ENCODE measurements around the gene PTGS2. TPM values are rescaled to one million over a fixed set of nuclear protein-coding genes. Genes with fewer than 3 reads are reported as not detected.

PTGS2 gene
- total RNA-seq, 1 experiment from 2014 or later = 0.91 TPM

DNA sequence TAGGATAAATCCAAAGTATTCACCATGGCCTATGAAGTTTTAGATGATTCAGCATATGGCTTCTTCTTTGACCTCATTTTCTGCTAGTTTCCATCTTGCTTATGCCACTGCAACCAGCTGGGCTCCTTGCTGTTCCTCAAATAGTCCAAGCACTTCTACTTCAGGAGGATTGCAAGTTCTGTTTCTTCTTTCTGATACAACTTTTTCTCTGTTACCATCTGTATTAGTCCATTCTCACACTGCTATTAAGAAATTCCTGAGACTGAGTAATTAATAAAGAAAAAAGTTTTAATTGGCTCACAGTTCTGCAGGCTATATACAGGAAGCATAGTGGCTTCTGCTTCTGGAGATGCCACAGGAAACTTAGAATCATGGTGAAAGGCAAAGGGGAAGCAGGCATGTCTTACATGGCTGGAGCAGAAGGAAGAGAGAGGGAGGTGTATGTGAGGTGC lies 20.3 kb downstream of the PTGS2 start:
- Histone ChIP-seq H4K20me1 (ENCODE audit: insufficient read depth) (no peaks in the 10 kb centered on the region), H3K4me1 (ENCODE audit: control insufficient read depth in 1 of 2, insufficient read depth in 2 of 2, low read length in 2 of 2) (no peaks in the 10 kb centered on the region), H2AFZ (ENCODE audit: low read depth, low read length, poor library complexity, severe bottlenecking) (no peak overlapping the region), H3K36me3 (ENCODE audit: control insufficient read depth in 1 of 2, insufficient read depth in 2 of 2, low read length in 2 of 2) (no peaks in the 10 kb centered on the region), H3K27me3 (ENCODE audit: insufficient read depth, low read length) (no peaks in the 10 kb centered on the region), H3K4me3 (replicated peaks in 1 of 2; ENCODE audit: low read depth in 1 of 2, low read length in 2 of 2) (no peak overlapping the region), H3K9me2 (ENCODE audit: insufficient read depth) (no peaks in the 10 kb centered on the region), H3K4me2 (ENCODE audit: low read length) (no peak overlapping the region), H3K79me2 (ENCODE audit: insufficient read depth, low read length) (no peaks in the 10 kb centered on the region), H3K27ac (ENCODE audit: low read depth, low read length) (no peak overlapping the region), H3K9ac (ENCODE audit: low read length) (no peak overlapping the region), H3K9me3 (ENCODE audit: control insufficient read depth in 1 of 2, insufficient read depth in 1 of 2, low read depth in 1 of 2, low read length in 2 of 2) (no peaks in the 10 kb centered on the region)
- BruUV-seq (replicated peaks) = no TSS peak
- no peak for TF ChIP-seq POLR2AphosphoS5 (IDR thresholded peaks at IDR 0.05; ENCODE audit: low read depth, low read length)
- TF ChIP-seq CEBPB (IDR thresholded peaks at IDR 0.05; ENCODE audit: low read depth) = no peak
- ATAC-seq = no peak
- ChIA-PET CTCF (no interaction called here), POLR2A (no interaction called here), RAD21 (ENCODE audit: low non-redundant PET in 1 of 2, low total read pairs in 2 of 2, uncharacterized antibody in 2 of 2, unreplicated experiment in 2 of 2) (no interaction called here)
- no peak for DNase-seq (ENCODE audit: low read depth, low spot score)
- intact Hi-C loops (cut with micrococcal nuclease) = no loop called here

DNA sequence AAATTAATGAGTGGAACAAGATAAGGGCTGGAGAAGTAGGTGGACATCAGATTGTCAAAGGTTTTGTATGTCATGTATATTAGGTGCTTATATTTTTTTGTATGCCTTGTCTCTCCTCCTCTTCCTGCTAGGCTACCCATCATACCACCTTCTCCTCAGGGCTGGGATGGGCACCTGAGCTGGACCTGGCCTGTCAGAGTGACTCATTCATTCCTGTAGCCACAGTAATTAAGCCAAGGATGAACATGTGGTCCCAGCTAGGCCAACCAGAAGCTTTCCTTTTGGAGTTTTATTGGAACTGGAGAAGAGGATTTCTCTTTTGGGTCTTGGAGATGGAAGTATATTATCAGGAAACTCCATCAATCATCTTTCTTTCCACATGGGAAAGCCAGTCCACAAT lies 21.2 kb downstream of the PTGS2 start:
- H3K27me3 ChIP-seq (ENCODE audit: insufficient read depth, low read length) = no peaks in the 10 kb centered on the region
- H3K9me3 ChIP-seq (ENCODE audit: control insufficient read depth in 1 of 2, insufficient read depth in 1 of 2, low read depth in 1 of 2, low read length in 2 of 2) = no peaks in the 10 kb centered on the region
- no peaks in the 10 kb centered on the region for H3K9me2 ChIP-seq (ENCODE audit: insufficient read depth)
- RAD21 ChIA-PET (ENCODE audit: low non-redundant PET in 1 of 2, low total read pairs in 2 of 2, uncharacterized antibody in 2 of 2, unreplicated experiment in 2 of 2) = no interaction called here
- no peak for TF ChIP-seq CEBPB (IDR thresholded peaks at IDR 0.05; ENCODE audit: low read depth)
- TF ChIP-seq JUND (IDR thresholded peaks at IDR 0.05) = peak; percentile 41
- H3K36me3 ChIP-seq (ENCODE audit: control insufficient read depth in 1 of 2, insufficient read depth in 2 of 2, low read length in 2 of 2) = no peaks in the 10 kb centered on the region
- no peak overlapping the region for H3K4me2 ChIP-seq (ENCODE audit: low read length)
- no peak overlapping the region for H2AFZ ChIP-seq (ENCODE audit: low read depth, low read length, poor library complexity, severe bottlenecking)
- no peak for DNase-seq (ENCODE audit: low read depth, low spot score)
- H3K4me1 ChIP-seq (ENCODE audit: control insufficient read depth in 1 of 2, insufficient read depth in 2 of 2, low read length in 2 of 2) = no peaks in the 10 kb centered on the region
- no TSS peak for BruUV-seq (replicated peaks)
- CTCF ChIA-PET = interaction anchor here (1.2 kb wide), 1 partner anchor 24 kb away, joined by 3 read pairs; no protein-coding TSS in a partner anchor
- H4K20me1 ChIP-seq (ENCODE audit: insufficient read depth) = no peaks in the 10 kb centered on the region
- no peaks in the 10 kb centered on the region for H3K79me2 ChIP-seq (ENCODE audit: insufficient read depth, low read length)
- no peak overlapping the region for H3K4me3 ChIP-seq (replicated peaks in 1 of 2; ENCODE audit: low read depth in 1 of 2, low read length in 2 of 2)
- H3K27ac ChIP-seq (ENCODE audit: low read depth, low read length) = no peak overlapping the region
- POLR2A ChIA-PET = no interaction called here
- intact Hi-C loops (cut with micrococcal nuclease) = no loop called here
- peak; percentile 42; the same call in 1 of the 2 replicates for ATAC-seq
- H3K9ac ChIP-seq (ENCODE audit: low read length) = no peak overlapping the region

DNA sequence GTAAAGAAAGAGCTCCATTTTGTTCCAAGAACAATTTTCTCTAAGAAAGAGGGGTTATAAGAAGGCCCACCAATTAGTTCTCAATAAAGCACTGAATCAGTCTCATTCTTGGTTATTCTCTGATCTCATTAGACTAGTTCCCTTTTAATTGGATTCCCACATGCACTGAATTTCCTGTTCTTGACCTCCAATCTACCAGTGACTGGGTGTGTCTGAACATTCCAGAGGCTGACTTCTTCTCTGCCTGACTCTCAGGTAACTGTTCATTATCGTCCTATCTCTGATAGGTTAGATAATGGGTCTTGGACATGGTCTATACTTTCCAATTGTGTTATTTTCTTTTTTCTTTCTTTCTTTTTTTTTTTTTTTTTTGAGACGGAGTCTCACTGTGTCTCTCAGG lies 22.7 kb downstream of the PTGS2 start:
- DNase-seq (ENCODE audit: low read depth, low spot score) = no peak
- CTCF ChIA-PET = no interaction called here

More for the DNA sequence above, 22.7 kb downstream of the PTGS2 start:
- Histone ChIP-seq H3K9ac (ENCODE audit: low read length) (no peak overlapping the region), H3K4me1 (ENCODE audit: control insufficient read depth in 1 of 2, insufficient read depth in 2 of 2, low read length in 2 of 2) (no peaks in the 10 kb centered on the region), H3K4me2 (ENCODE audit: low read length) (no peak overlapping the region), H3K27ac (ENCODE audit: low read depth, low read length) (no peak overlapping the region), H3K9me2 (ENCODE audit: insufficient read depth) (no peaks in the 10 kb centered on the region), H3K4me3 (replicated peaks in 1 of 2; ENCODE audit: low read depth in 1 of 2, low read length in 2 of 2) (no peak overlapping the region), H3K9me3 (ENCODE audit: control insufficient read depth in 1 of 2, insufficient read depth in 1 of 2, low read depth in 1 of 2, low read length in 2 of 2) (no peaks in the 10 kb centered on the region), H3K36me3 (ENCODE audit: control insufficient read depth in 1 of 2, insufficient read depth in 2 of 2, low read length in 2 of 2) (no peaks in the 10 kb centered on the region), H2AFZ (ENCODE audit: low read depth, low read length, poor library complexity, severe bottlenecking) (no peak overlapping the region), H3K27me3 (ENCODE audit: insufficient read depth, low read length) (no peaks in the 10 kb centered on the region), H3K79me2 (ENCODE audit: insufficient read depth, low read length) (no peaks in the 10 kb centered on the region), H4K20me1 (ENCODE audit: insufficient read depth) (no peaks in the 10 kb centered on the region)
- POLR2A ChIA-PET = no interaction called here
- RAD21 ChIA-PET (ENCODE audit: low non-redundant PET in 1 of 2, low total read pairs in 2 of 2, uncharacterized antibody in 2 of 2, unreplicated experiment in 2 of 2) = no interaction called here
- BruUV-seq (replicated peaks) = no TSS peak
- ATAC-seq = no peak
- TF ChIP-seq TCF7L2 (IDR thresholded peaks at IDR 0.05; ENCODE audit: borderline replicate concordance, extremely low read depth, insufficient read depth, insufficient read length) (no peak), RAD21 (IDR thresholded peaks at IDR 0.05; ENCODE audit: low read depth) (no peak), SP1 (IDR thresholded peaks at IDR 0.05; ENCODE audit: low read depth) (no peak), CEBPB (IDR thresholded peaks at IDR 0.05; ENCODE audit: low read depth) (no peak), SIN3A (IDR thresholded peaks at IDR 0.05; ENCODE audit: low read depth) (no peak), POLR2A (IDR thresholded peaks at IDR 0.05; ENCODE audit: borderline replicate concordance, extremely low read depth, insufficient read depth, insufficient read length) (no peak), SRF (IDR thresholded peaks at IDR 0.05; ENCODE audit: low read depth) (no peak), FOSL1 (IDR thresholded peaks at IDR 0.05; ENCODE audit: low read depth) (no peak), ELF1 (IDR thresholded peaks at IDR 0.05; ENCODE audit: borderline replicate concordance, low read depth) (no peak)
- TF ChIP-seq, protein P1, sequence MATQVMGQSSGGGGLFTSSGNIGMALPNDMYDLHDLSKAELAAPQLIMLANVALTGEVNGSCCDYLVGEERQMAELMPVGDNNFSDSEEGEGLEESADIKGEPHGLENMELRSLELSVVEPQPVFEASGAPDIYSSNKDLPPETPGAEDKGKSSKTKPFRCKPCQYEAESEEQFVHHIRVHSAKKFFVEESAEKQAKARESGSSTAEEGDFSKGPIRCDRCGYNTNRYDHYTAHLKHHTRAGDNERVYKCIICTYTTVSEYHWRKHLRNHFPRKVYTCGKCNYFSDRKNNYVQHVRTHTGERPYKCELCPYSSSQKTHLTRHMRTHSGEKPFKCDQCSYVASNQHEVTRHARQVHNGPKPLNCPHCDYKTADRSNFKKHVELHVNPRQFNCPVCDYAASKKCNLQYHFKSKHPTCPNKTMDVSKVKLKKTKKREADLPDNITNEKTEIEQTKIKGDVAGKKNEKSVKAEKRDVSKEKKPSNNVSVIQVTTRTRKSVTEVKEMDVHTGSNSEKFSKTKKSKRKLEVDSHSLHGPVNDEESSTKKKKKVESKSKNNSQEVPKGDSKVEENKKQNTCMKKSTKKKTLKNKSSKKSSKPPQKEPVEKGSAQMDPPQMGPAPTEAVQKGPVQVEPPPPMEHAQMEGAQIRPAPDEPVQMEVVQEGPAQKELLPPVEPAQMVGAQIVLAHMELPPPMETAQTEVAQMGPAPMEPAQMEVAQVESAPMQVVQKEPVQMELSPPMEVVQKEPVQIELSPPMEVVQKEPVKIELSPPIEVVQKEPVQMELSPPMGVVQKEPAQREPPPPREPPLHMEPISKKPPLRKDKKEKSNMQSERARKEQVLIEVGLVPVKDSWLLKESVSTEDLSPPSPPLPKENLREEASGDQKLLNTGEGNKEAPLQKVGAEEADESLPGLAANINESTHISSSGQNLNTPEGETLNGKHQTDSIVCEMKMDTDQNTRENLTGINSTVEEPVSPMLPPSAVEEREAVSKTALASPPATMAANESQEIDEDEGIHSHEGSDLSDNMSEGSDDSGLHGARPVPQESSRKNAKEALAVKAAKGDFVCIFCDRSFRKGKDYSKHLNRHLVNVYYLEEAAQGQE (IDR thresholded peaks at IDR 0.05; ENCODE audit: low read depth) = no peak
- TF ChIP-seq, protein P2, sequence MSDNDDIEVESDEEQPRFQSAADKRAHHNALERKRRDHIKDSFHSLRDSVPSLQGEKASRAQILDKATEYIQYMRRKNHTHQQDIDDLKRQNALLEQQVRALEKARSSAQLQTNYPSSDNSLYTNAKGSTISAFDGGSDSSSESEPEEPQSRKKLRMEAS (IDR thresholded peaks at IDR 0.05) = no peak
- intact Hi-C loops (cut with micrococcal nuclease) = no loop called here

All from HCT116 (cell line).